GM12878 (cell line): ENCODE data around the gene HACD3. TPM values are rescaled to one million over a fixed set of nuclear protein-coding genes. Genes with fewer than 3 reads are reported as not detected.

Source experiments
- ATAC-seq: fragments of 200-7000 bp; cut with Tn5 transposase; 3 replicates; pipeline ENCODE4 v1.9.1; 2020; ENCODE audit warnings: mild to moderate bottlenecking, moderate library complexity
- BruUV-seq: library from RNA; stranded (reverse); fragments of 400-500 nt; replicated peaks from 2 replicates; lab custom pipeline; 2021; lab: Mats Ljungman, UMichigan
- CTCF ChIA-PET: fragments of 300-600 bp; sonication (Branson Sonifier 250); formaldehyde crosslinking; extraction: SDS; loops from one replicate; lab custom pipeline; 2021; ENCODE audit warnings: inconsistent platforms; lab: Yijun Ruan, JAX
- POLR2A ChIA-PET: fragments of 350-600 bp; formaldehyde crosslinking; extraction: SDS; loops from one replicate; lab custom pipeline; 2021; ENCODE audit warnings: inconsistent platforms; lab: Charles Lee
- RAD21 ChIA-PET: fragments of 300-600 bp; sonication (Branson Sonifier 250); formaldehyde crosslinking; loops from one replicate; lab custom pipeline; 2023; ENCODE audit warnings: antibody characterized with exemption; ENCODE audit not compliant: unreplicated experiment; lab: Charles Lee
- SMC1A ChIA-PET: fragments of 300-600 bp; sonication (Branson Sonifier 250); formaldehyde crosslinking; loops from one replicate; lab custom pipeline; 2023; ENCODE audit not compliant: unreplicated experiment, uncharacterized antibody; lab: Charles Lee
- DNase-seq: peaks from one replicate; pipeline ENCODE4 v3.0.0-alpha.2; 2011; ENCODE audit warnings: low read depth, low spot score
- FAIRE-seq: peaks from 3 replicates; lab custom pipeline; 2011; peaks lifted over from hg19 to GRCh38; lab: Jason Lieb, UNC
- H2AFZ ChIP-seq: 2 replicates; pipeline ENCODE4 v1.6.0; 2011; ENCODE audit warnings: low read depth, low read length, control low read depth; ENCODE audit not compliant: control insufficient read depth
- H3K27ac ChIP-seq: 2 replicates; pipeline ENCODE4 v1.5.1; 2011; ENCODE audit warnings: control low read depth; ENCODE audit not compliant: control insufficient read depth, insufficient read depth
- H3K27me3 ChIP-seq, 2 experiments: replicated peaks in 1 of 2; 2 replicates each; pipeline versions ENCODE4 v1.6.0 to v1.6.1; 2011; ENCODE audit warnings: low read length in 1 of 2; ENCODE audit not compliant: control insufficient read depth in 2 of 2, insufficient read depth in 2 of 2
- H3K36me3 ChIP-seq, 2 experiments: 2 replicates each; pipeline ENCODE4 v1.5.1; 2011; ENCODE audit warnings: low read length in 1 of 2; ENCODE audit not compliant: control insufficient read depth in 2 of 2, insufficient read depth in 2 of 2
- H3K4me1 ChIP-seq: 2 replicates; pipeline ENCODE4 v1.6.1; 2011; ENCODE audit warnings: mild to moderate bottlenecking, low read length, moderate library complexity, mixed read lengths; ENCODE audit not compliant: control insufficient read depth, insufficient read depth
- H3K4me2 ChIP-seq: 2 replicates; pipeline ENCODE4 v1.6.0; 2011; ENCODE audit warnings: control low read depth; ENCODE audit not compliant: control insufficient read depth, insufficient read depth
- H3K4me3 ChIP-seq: fragments of 200-600 bp; sonication (generic); 2 replicates; pipeline ENCODE4 v1.5.1; 2016
- H3K79me2 ChIP-seq: 2 replicates; pipeline ENCODE4 v1.6.0; 2011; ENCODE audit warnings: low read length; ENCODE audit not compliant: control insufficient read depth, insufficient read depth
- H3K9ac ChIP-seq: 2 replicates; pipeline ENCODE4 v1.8.0; 2011; ENCODE audit warnings: low read length, control low read depth, mixed read lengths; ENCODE audit not compliant: control insufficient read depth, insufficient read depth
- H3K9me3 ChIP-seq: replicated peaks from 3 replicates; pipeline ENCODE4 v1.5.1; 2011; ENCODE audit warnings: mild to moderate bottlenecking, low read length; ENCODE audit not compliant: control insufficient read depth, insufficient read depth
- H4K20me1 ChIP-seq: 2 replicates; pipeline ENCODE4 v1.6.0; 2011; ENCODE audit not compliant: control insufficient read depth, insufficient read depth
- BACH1 ChIP-seq: fragments of 450-650 bp; IDR thresholded peaks from 2 replicates; pipeline ENCODE4 v1.6.1; 2017; ENCODE audit warnings: mild to moderate bottlenecking, borderline replicate concordance
- SUZ12 ChIP-seq: fragments of 200-600 bp; sonication (generic); IDR thresholded peaks from one replicate; pipeline ENCODE4 v1.6.1; 2018; ENCODE audit warnings: antibody characterized with exemption, mild to moderate bottlenecking; ENCODE audit not compliant: unreplicated experiment
- WGBS: methylation state at CpG from one replicate; pipeline ENCODE4 v1.1.6; 2016; ENCODE audit warnings: low lambda C conversion rate; ENCODE audit not compliant: insufficient replicate concordance, insufficient coverage; ENCODE audit errors: missing lambda C conversion rate; 5-methylcytosine and 5-hydroxymethylcytosine counted together
- in situ Hi-C: fragments of 300-500 bp; cut with MboI; formaldehyde crosslinking; loops from 9 replicates; pipeline ENCODE4 v1.14.3; 2018; ENCODE audit warnings: mixed read lengths
- intact Hi-C: fragments of 100-400 bp; cut with micrococcal nuclease; formaldehyde crosslinking; loops from one replicate; pipeline ENCODE4 v1.14.2; 2022; ENCODE audit not compliant: unreplicated experiment
- polyA plus RNA-seq, 11 experiments: library from polyadenylated mRNA; depleted of rRNA in 4 of 11; unstranded in 6 of 11; stranded (reverse) in 5 of 11; fragments of >200 nt; fragmentation: Nextera tagmentation in 4 of 11; fragmentation: Illumina TruSeq in 1 of 11; extraction: Ambion mirVana in 4 of 11; extraction: Trizol in 1 of 11; gene quantifications; 1 replicate in 1 of 11; 2 replicates in 10 of 11; pipeline versions ENCODE4 v1.2.1 to v1.2.3, GENCODE V29; 2011 to 2016; ENCODE audit warnings: inconsistent platforms in 2 of 11, missing spikeins in 2 of 11, low read depth in 1 of 11
- total RNA-seq, 4 experiments: library from RNA; depleted of rRNA in 3 of 4; stranded (reverse); fragments of >200 nt in 3 of 4; fragmentation: Illumina TruSeq in 1 of 4; extraction: Trizol in 1 of 4; gene quantifications; 2 replicates each; pipeline versions ENCODE4 v1.2.1 to v1.2.3, GENCODE V29; 2013 to 2021
- TF ChIP-seq, protein P1 (sequence below): fragments of 450-650 bp; formaldehyde crosslinking; IDR thresholded peaks from 2 replicates; pipeline ENCODE4 v1.4.0; 2020; ENCODE audit warnings: mild to moderate bottlenecking, moderate library complexity

Gene HACD3
- total and polyA plus RNA-seq, 10 of the 15 experiments (the other 5 are each of a cell fraction or from before 2014, with no cell fraction given) = 25.9 to 75.8 (median 48.3) TPM

DNA sequence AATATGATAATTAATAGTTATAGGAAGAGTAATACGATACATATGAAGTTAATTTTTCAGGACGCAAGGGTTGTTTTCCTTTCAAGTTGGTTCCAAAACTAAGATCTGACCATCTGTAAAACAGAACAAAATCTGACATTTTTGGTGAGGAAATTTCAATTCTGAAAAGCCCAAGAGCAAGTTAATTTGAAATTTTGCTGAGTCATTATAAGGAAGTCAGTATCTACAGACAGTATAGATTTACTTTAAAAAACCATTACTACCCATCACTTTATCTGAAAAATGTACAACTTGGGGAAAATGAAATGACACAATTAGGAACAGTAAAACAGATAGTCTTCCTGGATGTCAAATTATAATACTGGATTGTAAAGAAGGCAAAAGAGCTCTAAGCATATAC, 68.2 kb downstream of the HACD3 start:
- FAIRE-seq = no peak
- peaks cover 0 to 17% of the 10 kb centered on the region in 2 experiments; a peak in 2 of 4 replicates for H3K36me3 ChIP-seq
- H3K4me2 ChIP-seq = no peak overlapping the region
- no peak for ATAC-seq
- in situ Hi-C loops = no loop called here
- no peaks in the 10 kb centered on the region for H3K27me3 ChIP-seq
- H2AFZ ChIP-seq = no peak overlapping the region
- no peak overlapping the region for H3K9ac ChIP-seq
- ChIA-PET SMC1A (interaction anchor here (0.7 kb wide), 1 partner anchor 390 kb away, joined by 3 read pairs; no protein-coding TSS in a partner anchor), CTCF (interaction anchor here (0.7 to 1.0 kb wide), 2 partner anchors 80 to 227 kb away, joined by 3 read pairs; no protein-coding TSS in a partner anchor), POLR2A (interaction anchor here (0.9 kb wide), 1 partner anchor 153 kb away, joined by 3 read pairs; no protein-coding TSS in a partner anchor), RAD21 (interaction anchor here (0.8 kb wide), 1 partner anchor 236 kb away, joined by 3 read pairs; no protein-coding TSS in a partner anchor)
- H3K79me2 ChIP-seq = no peaks in the 10 kb centered on the region
- BruUV-seq = TSS peak; percentile 44
- H3K4me1 ChIP-seq = no peaks in the 10 kb centered on the region
- H3K27ac ChIP-seq = no peak overlapping the region
- TF ChIP-seq, protein P1, sequence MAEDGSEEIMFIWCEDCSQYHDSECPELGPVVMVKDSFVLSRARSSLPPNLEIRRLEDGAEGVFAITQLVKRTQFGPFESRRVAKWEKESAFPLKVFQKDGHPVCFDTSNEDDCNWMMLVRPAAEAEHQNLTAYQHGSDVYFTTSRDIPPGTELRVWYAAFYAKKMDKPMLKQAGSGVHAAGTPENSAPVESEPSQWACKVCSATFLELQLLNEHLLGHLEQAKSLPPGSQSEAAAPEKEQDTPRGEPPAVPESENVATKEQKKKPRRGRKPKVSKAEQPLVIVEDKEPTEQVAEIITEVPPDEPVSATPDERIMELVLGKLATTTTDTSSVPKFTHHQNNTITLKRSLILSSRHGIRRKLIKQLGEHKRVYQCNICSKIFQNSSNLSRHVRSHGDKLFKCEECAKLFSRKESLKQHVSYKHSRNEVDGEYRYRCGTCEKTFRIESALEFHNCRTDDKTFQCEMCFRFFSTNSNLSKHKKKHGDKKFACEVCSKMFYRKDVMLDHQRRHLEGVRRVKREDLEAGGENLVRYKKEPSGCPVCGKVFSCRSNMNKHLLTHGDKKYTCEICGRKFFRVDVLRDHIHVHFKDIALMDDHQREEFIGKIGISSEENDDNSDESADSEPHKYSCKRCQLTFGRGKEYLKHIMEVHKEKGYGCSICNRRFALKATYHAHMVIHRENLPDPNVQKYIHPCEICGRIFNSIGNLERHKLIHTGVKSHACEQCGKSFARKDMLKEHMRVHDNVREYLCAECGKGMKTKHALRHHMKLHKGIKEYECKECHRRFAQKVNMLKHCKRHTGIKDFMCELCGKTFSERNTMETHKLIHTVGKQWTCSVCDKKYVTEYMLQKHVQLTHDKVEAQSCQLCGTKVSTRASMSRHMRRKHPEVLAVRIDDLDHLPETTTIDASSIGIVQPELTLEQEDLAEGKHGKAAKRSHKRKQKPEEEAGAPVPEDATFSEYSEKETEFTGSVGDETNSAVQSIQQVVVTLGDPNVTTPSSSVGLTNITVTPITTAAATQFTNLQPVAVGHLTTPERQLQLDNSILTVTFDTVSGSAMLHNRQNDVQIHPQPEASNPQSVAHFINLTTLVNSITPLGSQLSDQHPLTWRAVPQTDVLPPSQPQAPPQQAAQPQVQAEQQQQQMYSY (CRISPR knock-in tag) = no peak
- TF ChIP-seq BACH1 (peak; percentile 66), SUZ12 (no peak)
- no peaks in the 10 kb centered on the region for H4K20me1 ChIP-seq
- no peak overlapping the region for H3K4me3 ChIP-seq
- intact Hi-C loops = no loop called here
- no peaks in the 10 kb centered on the region for H3K9me3 ChIP-seq
- no peak for DNase-seq
- 98% methylated on average over 2 of the region's 2 CpGs for WGBS
